ENCODE data around the gene SUPT20H. TPM values are rescaled to one million over a fixed set of nuclear protein-coding genes. Genes with fewer than 3 reads are reported as not detected.

Gene SUPT20H
- 24.0 and 26.6 TPM in 2 replicates for total RNA-seq

GRCh38 chr13:37058910-37059847, at the start of gene SUPT20H:
SUPT20H (minus strand) TSS chr13:37059688; CDS start chr13:37051490, 8,198 bp downstream.

GRCh38 chr13:37105251-37105714, 45.8 kb upstream of the SUPT20H start, which contains the start of gene CSNK1A1L:
CSNK1A1L (minus strand) TSS chr13:37105664; CDS start chr13:37105256, 408 bp downstream.

GRCh38 chr13:36999054-36999714, 60.3 kb downstream of the SUPT20H start, which contains the start of gene ALG5:
ALG5 (minus strand) TSS chr13:36999340; CDS start chr13:36999300, 40 bp downstream.

Other genes starting within 250 kb of the SUPT20H start
- gene RFXAP, start 240.5 kb downstream of the SUPT20H start, total RNA-seq = 1.4 and 3.8 TPM in 2 replicates
- gene SMAD9, start 139.4 kb downstream of the SUPT20H start, total RNA-seq = 6.2 and 7.8 TPM in 2 replicates
- 38.1 and 47.5 TPM in 2 replicates for gene ALG5, start 60.3 kb downstream of the SUPT20H start, total RNA-seq
- 10.9 and 24.4 TPM in 2 replicates for gene EXOSC8, start 58.9 kb downstream of the SUPT20H start, total RNA-seq
- not detected in 2 replicates for gene CSNK1A1L, start 46.0 kb upstream of the SUPT20H start, total RNA-seq